UCSD-AML1 (cell line): ENCODE results near the gene CCDC3.
"Not testable (repeated sequence)": the region's sequence is repeated elsewhere in the genome, so short reads cannot be mapped to it uniquely, and the experiment has no call there.

Experiments
- DNase-seq: peaks from one replicate; lab custom pipeline; 2025; ENCODE audit not compliant: unreplicated experiment; lab: John Stamatoyannopoulos, UW

The CCDC3 gene

GRCh38 chr10:13001041-13001886 is at the start of gene CCDC3:
CCDC3 (minus strand) TSS chr10:13001713; CDS start chr10:13001570, 143 bp downstream.
- no peak for DNase-seq

GRCh38 chr10:13051126-13051694 is 49.7 kb upstream of the CCDC3 start:
- no peak for DNase-seq

- no peak for DNase-seq
These were observed 48.4 kb upstream of the CCDC3 start for GRCh38 chr10:13049774-13050420.

GRCh38 chr10:13048762-13049161 is 47.2 kb upstream of the CCDC3 start:
- DNase-seq: no peak

GRCh38 chr10:13047529-13048206 is 46.2 kb upstream of the CCDC3 start:
- DNase-seq: no peak

GRCh38 chr10:13046851-13047528 is 45.5 kb upstream of the CCDC3 start:
- DNase-seq: no peak

- DNase-seq: no peak
These were observed 42.0 kb upstream of the CCDC3 start for GRCh38 chr10:13043520-13043919.

- DNase-seq: no peak
These were observed 38.2 kb upstream of the CCDC3 start for GRCh38 chr10:13039761-13040160.

GRCh38 chr10:13038391-13038790 is 36.9 kb upstream of the CCDC3 start:
- no peak for DNase-seq

- no peak for DNase-seq
These were observed 36.3 kb upstream of the CCDC3 start for GRCh38 chr10:13037832-13038231.

GRCh38 chr10:13036841-13037240 is 35.3 kb upstream of the CCDC3 start:
- DNase-seq: no peak

- not testable (repeated sequence) for DNase-seq
These were observed 34.2 kb upstream of the CCDC3 start for GRCh38 chr10:13035731-13036130.

GRCh38 chr10:13026873-13027272 is 25.4 kb upstream of the CCDC3 start:
- no peak for DNase-seq

GRCh38 chr10:13023754-13024153 is 22.2 kb upstream of the CCDC3 start:
- DNase-seq: no peak

- no peak for DNase-seq
These were observed 17.8 kb upstream of the CCDC3 start for GRCh38 chr10:13019280-13019679.

GRCh38 chr10:13018171-13018570 is 16.7 kb upstream of the CCDC3 start:
- no peak for DNase-seq

GRCh38 chr10:13016886-13017285 is 15.4 kb upstream of the CCDC3 start:
- DNase-seq: no peak

GRCh38 chr10:13016426-13016825 is 14.9 kb upstream of the CCDC3 start:
- peak; percentile 17 for DNase-seq

GRCh38 chr10:13006037-13006436 is 4.5 kb upstream of the CCDC3 start:
- no peak for DNase-seq

GRCh38 chr10:13003759-13004158 is 2.2 kb upstream of the CCDC3 start:
- no peak for DNase-seq

GRCh38 chr10:13003004-13003403 is 1.5 kb upstream of the CCDC3 start:
- DNase-seq: no peak
